ENCODE measurements around the gene THUMPD3.

Gene THUMPD3

DNA sequence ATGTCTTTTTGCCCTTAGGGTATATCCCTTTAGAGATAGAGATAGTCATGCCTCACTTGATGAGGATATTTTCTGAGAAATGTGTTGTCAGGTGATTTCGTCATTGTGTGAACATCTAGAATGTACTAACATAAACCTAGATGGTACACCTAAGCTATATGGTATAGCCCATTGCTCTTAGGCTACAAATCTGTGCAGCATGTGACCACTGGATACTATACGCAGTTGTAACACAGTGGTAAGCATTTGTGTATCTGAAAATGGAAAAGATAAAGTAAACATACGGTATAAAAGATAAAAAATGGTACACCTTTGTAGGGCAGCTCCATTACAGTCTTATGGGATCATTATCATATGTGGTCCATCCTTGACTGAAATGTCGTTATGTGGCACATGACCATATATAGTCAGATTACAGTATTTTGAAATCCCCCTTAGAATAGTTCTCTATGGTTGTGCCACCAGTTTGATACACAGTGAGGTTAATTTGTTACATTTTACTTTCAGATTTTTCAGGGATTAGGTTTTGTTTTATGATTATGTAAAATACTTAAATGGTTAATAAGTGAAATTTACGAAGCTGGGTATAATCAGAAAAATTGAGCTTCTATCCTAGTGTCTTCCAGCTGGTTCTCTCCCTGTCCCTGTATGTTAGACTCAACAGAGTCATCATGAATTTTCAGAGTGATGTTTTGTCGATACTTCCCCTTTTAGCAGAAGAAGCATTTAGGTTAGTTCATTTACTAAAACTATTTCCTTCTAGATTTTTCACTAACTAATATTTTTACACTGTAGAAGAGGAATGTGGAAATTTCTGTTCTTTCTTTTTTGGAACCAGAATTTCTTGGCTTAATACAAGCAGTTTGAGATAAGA, 47.4 kb downstream of the THUMPD3 start:
- Histone ChIP-seq H3K4me3 (ENCODE audit: low read length) (peak overlapping the region; percentile 7; the same call in 1 of the 2 replicates), H3K27ac (ENCODE audit: low read depth, low read length) (no peak overlapping the region; the same call in 1 of the 2 replicates), H3K27me3 (ENCODE audit: control insufficient read depth, low read length) (no peaks in the 10 kb centered on the region), H3K36me3 (ENCODE audit: control insufficient read depth, low read length) (peaks cover 23% of the 10 kb centered on the region), H3K4me2 (ENCODE audit: low read length) (peak overlapping the region; percentile 29), H3K9me3 (ENCODE audit: control insufficient read depth, insufficient read depth, low read length) (no peaks in the 10 kb centered on the region), H4K20me1 (ENCODE audit: control insufficient read depth, insufficient read depth, low read depth, low read length) (peaks cover 39% of the 10 kb centered on the region), H3K4me1 (ENCODE audit: control insufficient read depth, low read length) (peaks cover 50% of the 10 kb centered on the region), H3K79me2 (ENCODE audit: control insufficient read depth, low read length) (peaks cover 100% of the 10 kb centered on the region), H3K9me2 (replicated peaks; ENCODE audit: control insufficient read depth, low read length) (no peaks in the 10 kb centered on the region), H3F3A (ENCODE audit: control insufficient read depth, insufficient read depth) (no peaks in the 10 kb centered on the region; the same call in 1 of the 2 replicates)
- no peak for TF ChIP-seq EZH2phosphoT487 (IDR thresholded peaks at IDR 0.05; ENCODE audit: borderline replicate concordance, low read length)
- TF ChIP-seq, protein P1, sequence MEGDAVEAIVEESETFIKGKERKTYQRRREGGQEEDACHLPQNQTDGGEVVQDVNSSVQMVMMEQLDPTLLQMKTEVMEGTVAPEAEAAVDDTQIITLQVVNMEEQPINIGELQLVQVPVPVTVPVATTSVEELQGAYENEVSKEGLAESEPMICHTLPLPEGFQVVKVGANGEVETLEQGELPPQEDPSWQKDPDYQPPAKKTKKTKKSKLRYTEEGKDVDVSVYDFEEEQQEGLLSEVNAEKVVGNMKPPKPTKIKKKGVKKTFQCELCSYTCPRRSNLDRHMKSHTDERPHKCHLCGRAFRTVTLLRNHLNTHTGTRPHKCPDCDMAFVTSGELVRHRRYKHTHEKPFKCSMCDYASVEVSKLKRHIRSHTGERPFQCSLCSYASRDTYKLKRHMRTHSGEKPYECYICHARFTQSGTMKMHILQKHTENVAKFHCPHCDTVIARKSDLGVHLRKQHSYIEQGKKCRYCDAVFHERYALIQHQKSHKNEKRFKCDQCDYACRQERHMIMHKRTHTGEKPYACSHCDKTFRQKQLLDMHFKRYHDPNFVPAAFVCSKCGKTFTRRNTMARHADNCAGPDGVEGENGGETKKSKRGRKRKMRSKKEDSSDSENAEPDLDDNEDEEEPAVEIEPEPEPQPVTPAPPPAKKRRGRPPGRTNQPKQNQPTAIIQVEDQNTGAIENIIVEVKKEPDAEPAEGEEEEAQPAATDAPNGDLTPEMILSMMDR (IDR thresholded peaks at IDR 0.05; ENCODE audit: low read depth, low read length, poor library complexity, severe bottlenecking), result no peak

DNA sequence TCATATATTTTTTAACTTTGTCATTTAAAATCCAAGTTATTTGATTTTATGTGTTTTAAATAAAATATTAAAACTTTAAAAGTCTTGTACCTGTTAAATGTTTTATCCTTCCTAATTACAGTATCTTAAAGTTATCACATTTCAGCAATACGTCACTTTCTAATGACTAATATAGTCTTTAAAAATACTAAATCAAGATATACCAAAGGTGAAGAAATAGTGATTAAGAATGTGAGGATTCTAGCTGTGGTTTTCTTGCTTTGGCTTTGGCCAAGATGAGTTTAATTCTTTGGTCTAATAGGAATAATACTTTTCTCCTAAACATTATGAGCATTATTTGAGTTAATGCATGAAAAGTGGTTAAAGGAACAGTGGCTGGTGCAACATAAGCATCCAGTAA, 48.4 kb downstream of the THUMPD3 start:
- H3F3A ChIP-seq (ENCODE audit: control insufficient read depth, insufficient read depth), result no peaks in the 10 kb centered on the region; the same call in 1 of the 2 replicates
- H4K20me1 ChIP-seq (ENCODE audit: control insufficient read depth, insufficient read depth, low read depth, low read length), result peaks cover 29% of the 10 kb centered on the region
- H3K4me3 ChIP-seq (ENCODE audit: low read length), result no peak overlapping the region
- no peak overlapping the region for H3K27ac ChIP-seq (ENCODE audit: low read depth, low read length)
- no peaks in the 10 kb centered on the region for H3K27me3 ChIP-seq (ENCODE audit: control insufficient read depth, low read length)
- no peaks in the 10 kb centered on the region for H3K9me3 ChIP-seq (ENCODE audit: control insufficient read depth, insufficient read depth, low read length)
- no peaks in the 10 kb centered on the region for H3K9me2 ChIP-seq (replicated peaks; ENCODE audit: control insufficient read depth, low read length)
- peaks cover 26% of the 10 kb centered on the region for H3K36me3 ChIP-seq (ENCODE audit: control insufficient read depth, low read length)
- peaks cover 100% of the 10 kb centered on the region for H3K79me2 ChIP-seq (ENCODE audit: control insufficient read depth, low read length)
- no peak overlapping the region for H3K4me2 ChIP-seq (ENCODE audit: low read length)
- no peak for TF ChIP-seq EZH2phosphoT487 (IDR thresholded peaks at IDR 0.05; ENCODE audit: borderline replicate concordance, low read length)
- TF ChIP-seq, protein P1 (IDR thresholded peaks at IDR 0.05; ENCODE audit: low read depth, low read length, poor library complexity, severe bottlenecking), result no peak
- H3K4me1 ChIP-seq (ENCODE audit: control insufficient read depth, low read length), result peaks cover 39% of the 10 kb centered on the region

DNA sequence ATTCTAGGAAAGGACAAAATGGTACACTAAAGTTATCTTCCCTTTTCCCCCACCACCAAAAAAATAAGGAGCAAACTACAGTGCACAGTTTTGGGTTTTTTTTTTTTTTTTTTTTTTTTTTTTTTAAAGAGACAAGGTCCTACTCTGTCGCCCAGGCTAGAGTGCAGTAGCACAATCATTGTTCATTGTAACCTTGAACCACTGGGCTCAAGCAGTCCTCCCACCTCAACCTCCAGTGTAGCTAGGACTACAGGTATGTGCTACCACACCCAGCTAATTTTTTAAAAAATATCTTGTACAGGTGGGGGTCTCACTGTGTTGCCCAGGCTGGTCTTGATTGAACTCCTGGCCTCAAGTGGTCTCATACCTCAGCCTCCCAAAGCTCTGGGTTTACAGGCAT, 49.4 kb downstream of the THUMPD3 start:
- no peak overlapping the region for H3K27ac ChIP-seq (ENCODE audit: low read depth, low read length)
- no peak for TF ChIP-seq EZH2phosphoT487 (IDR thresholded peaks at IDR 0.05; ENCODE audit: borderline replicate concordance, low read length)
- TF ChIP-seq, protein P1 (IDR thresholded peaks at IDR 0.05; ENCODE audit: low read depth, low read length, poor library complexity, severe bottlenecking), result no peak
- H3K4me3 ChIP-seq (ENCODE audit: low read length), result no peak overlapping the region
- H4K20me1 ChIP-seq (ENCODE audit: control insufficient read depth, insufficient read depth, low read depth, low read length), result peaks cover 28% of the 10 kb centered on the region
- no peak overlapping the region for H3K4me2 ChIP-seq (ENCODE audit: low read length)
- no peaks in the 10 kb centered on the region for H3K9me2 ChIP-seq (replicated peaks; ENCODE audit: control insufficient read depth, low read length)
- H3K79me2 ChIP-seq (ENCODE audit: control insufficient read depth, low read length), result peaks cover 100% of the 10 kb centered on the region
- no peaks in the 10 kb centered on the region for H3K9me3 ChIP-seq (ENCODE audit: control insufficient read depth, insufficient read depth, low read length)
- peaks cover 2% of the 10 kb centered on the region for H3F3A ChIP-seq (ENCODE audit: control insufficient read depth, insufficient read depth)
- no peaks in the 10 kb centered on the region for H3K27me3 ChIP-seq (ENCODE audit: control insufficient read depth, low read length)
- H3K36me3 ChIP-seq (ENCODE audit: control insufficient read depth, low read length), result peaks cover 34% of the 10 kb centered on the region
- H3K4me1 ChIP-seq (ENCODE audit: control insufficient read depth, low read length), result peaks cover 29% of the 10 kb centered on the region

Data from DOHH2 (cell line).